Anterior cingulate cortex (tissue), 58 donors: ENCODE measurements around the gene SULT2B1.
"Not testable (repeated sequence)": the region's sequence is repeated elsewhere in the genome, so short reads cannot be mapped to it uniquely, and the experiment has no call there.

Source experiments
- DNase-seq, 58 donors: peaks; one replicate each; lab custom pipeline; 2025; lab: John Stamatoyannopoulos, UW

SULT2B1 gene

GRCh38 chr19:48551437-48552302 is at the start of gene SULT2B1:
Gene SULT2B1 (plus strand): TSS chr19:48552172. CDS start chr19:48552253, 81 bp downstream.
- DNase-seq = no peak

- DNase-seq = no peak
Observed at GRCh38 chr19:48502350-48503018, 49.5 kb upstream of the SULT2B1 start.

GRCh38 chr19:48506138-48506733 is 45.7 kb upstream of the SULT2B1 start:
- DNase-seq = no peak

- DNase-seq = no peak
Observed at GRCh38 chr19:48507911-48508439, 44.0 kb upstream of the SULT2B1 start.

GRCh38 chr19:48508729-48509411 is 43.1 kb upstream of the SULT2B1 start:
- DNase-seq = no peak

GRCh38 chr19:48509467-48510194 is 42.3 kb upstream of the SULT2B1 start:
- DNase-seq = peak in 35 of 58 donors; percentile 7 to 71 (median 27)

- peak in 57 of 58 donors; percentile 23 to 89 (median 74) for DNase-seq
Observed at GRCh38 chr19:48510421-48511268, 41.3 kb upstream of the SULT2B1 start.

GRCh38 chr19:48511321-48511731 is 40.6 kb upstream of the SULT2B1 start:
- DNase-seq = peak in 6 of 58 donors; percentile 40 to 64 (median 48)

GRCh38 chr19:48511800-48512503 is 40.0 kb upstream of the SULT2B1 start, which contains the start of gene LMTK3:
Gene LMTK3 (minus strand): TSS chr19:48511835. CDS start chr19:48511576, 259 bp downstream.
- DNase-seq = peak; percentile 56 to 95 (median 86)

GRCh38 chr19:48512504-48513288 is 39.3 kb upstream of the SULT2B1 start:
- DNase-seq = peak in 2 of 58 donors; percentile 23 to 36

- DNase-seq = peak; percentile 46 to 91 (median 79)
Observed at GRCh38 chr19:48513289-48514122, 38.5 kb upstream of the SULT2B1 start.

GRCh38 chr19:48514123-48514458 is 37.9 kb upstream of the SULT2B1 start:
- DNase-seq = peak in 2 of 58 donors; percentile 69 to 70

GRCh38 chr19:48516536-48516935 is 35.4 kb upstream of the SULT2B1 start:
- no peak for DNase-seq

- no peak for DNase-seq
Observed at GRCh38 chr19:48518207-48518606, 33.8 kb upstream of the SULT2B1 start.

- not testable (repeated sequence) for DNase-seq
Observed at GRCh38 chr19:48519426-48519825, 32.5 kb upstream of the SULT2B1 start.

GRCh38 chr19:48520134-48520533 is 31.8 kb upstream of the SULT2B1 start:
- no peak for DNase-seq
